NCI-H1436 (cell line): ENCODE results near the gene ADNP.

Source experiments
- DNase-seq: peaks from one replicate; lab custom pipeline; 2025; lab: John Stamatoyannopoulos, UW

ADNP gene

DNA sequence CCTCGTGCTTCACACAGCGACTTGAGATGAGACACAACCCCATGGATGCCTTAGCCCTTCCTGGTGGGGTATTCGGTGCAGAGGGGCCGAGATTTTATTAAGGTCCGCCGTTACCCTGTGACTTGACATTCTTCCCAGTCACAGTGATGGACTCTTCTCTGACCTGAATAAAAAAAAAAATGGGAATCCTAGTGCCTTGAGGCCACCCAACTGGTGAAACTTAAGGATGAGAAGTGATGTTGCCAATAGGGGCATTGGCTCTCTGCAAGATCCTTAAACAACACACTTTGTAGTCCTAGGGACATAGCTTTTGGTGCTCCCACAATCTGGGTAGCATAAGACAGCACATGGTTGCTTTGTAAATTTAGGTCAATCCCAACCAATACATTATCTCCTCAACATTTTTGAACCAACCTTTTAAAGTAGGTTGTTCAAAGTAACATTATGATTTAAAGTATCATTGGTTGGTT, 814 bp upstream of the ADNP start:
- DNase-seq = no peak

DNA sequence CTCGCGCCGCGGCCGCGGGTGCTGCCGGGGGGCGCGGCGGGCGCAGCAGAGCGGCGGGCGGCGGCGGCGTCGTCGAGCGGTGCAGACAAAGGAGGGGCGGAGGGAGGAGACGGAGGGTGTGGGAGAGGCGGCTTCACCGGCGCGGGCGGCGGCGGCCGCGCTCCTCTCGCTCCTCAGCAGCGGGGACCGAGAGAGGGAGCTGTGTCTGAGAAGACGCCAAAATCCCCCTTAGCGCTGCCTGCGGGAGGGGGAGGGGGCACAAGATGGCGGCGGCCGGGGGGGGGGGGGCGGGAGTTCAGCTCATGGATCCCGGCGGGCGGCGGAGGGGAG, 296 bp downstream of the ADNP start:
- DNase-seq = no peak

DNA sequence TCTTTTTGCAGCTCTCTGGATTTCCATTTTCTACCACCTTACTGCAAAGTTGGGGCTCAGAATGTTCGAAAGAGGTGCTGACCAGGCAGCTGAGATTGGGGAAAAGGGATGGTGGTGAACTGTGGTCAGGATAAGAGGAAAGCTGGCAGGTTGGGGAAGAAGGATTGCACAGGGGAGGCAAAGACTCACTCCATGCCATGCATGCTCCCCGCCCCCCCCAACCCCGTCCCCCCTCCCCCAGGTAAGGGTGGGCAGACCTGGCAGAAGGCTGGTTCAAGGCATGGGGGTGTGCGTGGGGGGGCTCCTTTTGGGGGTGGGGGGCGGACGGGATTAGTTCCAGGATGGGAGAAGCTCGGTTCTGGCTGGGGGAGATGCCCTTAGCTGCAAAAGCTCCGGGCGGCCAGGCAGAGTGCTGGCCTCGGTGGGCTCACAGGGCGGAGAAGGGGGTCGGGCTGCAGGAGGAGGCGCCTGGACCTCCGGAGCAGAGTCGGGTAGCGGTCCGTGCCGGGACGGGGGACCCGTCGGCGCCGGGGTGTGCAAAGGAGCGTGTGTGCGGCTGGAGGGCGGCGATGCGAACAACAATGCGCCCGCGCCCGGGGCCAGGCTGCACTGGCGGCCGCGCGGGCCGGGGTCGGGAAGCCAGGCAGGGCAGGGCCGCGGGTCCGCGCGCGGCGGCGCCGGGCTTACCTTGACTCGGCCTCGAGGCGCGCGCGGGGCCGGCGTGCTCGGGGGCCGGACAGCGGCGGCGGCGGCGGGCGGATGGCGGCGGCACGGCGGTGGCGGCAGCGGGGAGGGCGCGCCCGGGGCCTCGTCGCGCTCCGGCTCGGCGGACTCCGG, 880 bp downstream of the ADNP start:
- no peak for DNase-seq

DNA sequence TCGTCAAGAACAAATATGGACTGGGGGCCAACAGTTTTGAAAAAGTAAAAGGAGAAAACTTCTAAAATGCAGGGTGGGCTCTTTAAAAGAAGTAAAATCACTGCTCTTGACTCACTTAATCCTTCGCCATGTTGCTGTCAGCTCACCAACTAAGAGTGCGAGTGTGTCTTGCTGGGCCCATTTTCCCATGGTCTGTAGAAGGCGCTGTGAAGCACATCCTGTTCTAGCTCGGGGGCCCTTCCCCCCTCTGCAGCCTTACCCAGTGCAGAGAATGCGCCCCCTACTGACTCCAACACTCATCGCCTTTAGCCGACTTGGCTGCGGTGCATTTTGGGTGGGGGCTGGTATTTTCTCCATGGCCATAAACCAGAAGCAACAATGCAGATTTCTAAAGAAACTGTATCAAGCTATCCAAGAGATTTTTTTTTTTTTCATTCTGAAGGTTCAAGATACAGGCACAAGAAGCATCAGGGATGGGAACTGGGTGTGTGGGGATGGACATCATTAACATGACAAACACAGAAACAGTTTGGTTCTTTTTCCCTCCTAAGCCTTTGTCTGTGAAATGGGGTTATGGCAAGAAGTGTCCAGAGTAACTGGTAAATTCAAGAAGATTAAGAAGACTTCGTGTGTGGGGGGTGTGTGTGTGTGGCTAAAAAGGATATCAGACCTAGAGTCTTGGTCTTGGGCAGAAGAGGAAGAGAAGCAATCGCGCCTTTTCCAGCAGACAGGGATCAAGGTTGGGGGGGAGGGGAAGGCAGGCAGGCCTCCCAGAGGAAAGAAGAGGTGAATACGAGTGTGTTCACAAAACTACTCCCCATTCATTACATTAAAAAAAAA, 1.7 kb downstream of the ADNP start:
- DNase-seq = peak; percentile 91

DNA sequence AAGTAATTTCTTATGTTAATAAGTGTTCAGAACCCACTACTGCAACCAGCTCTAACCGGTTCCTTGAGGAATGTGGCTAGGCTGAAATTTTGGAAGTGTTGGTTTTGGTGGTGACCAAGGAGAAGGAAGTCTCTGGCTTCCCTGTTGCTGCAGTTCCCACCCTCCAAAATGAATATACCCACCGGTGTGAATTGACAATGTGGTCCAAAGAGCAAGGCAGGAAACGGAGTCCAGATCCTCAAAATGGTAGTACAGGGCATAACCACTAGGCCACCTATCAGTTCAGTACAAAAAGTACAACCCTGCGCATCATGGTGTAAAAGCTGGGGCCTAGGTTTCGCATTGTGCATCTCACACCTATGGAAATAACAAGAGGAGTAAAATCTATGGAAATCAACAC, 2.8 kb downstream of the ADNP start:
- no peak for DNase-seq

DNA sequence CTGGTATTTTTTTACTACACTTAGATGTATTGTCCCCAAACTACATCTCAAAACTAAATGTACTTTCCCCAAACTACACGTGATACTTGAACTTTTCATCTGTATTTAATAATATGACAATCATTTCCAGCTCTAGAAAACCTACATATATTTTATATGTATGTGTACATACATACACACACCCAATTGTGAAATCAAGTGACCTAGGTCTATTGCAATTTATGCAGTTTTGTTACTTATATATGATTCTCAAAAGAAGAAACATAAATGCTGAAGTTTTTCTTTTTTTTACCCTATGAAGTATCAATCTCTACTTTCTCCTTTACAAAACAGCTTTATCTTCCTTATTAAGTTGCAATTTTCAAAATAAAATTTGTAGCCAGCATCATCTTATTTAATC, 4.7 kb downstream of the ADNP start:
- DNase-seq = no peak

DNA sequence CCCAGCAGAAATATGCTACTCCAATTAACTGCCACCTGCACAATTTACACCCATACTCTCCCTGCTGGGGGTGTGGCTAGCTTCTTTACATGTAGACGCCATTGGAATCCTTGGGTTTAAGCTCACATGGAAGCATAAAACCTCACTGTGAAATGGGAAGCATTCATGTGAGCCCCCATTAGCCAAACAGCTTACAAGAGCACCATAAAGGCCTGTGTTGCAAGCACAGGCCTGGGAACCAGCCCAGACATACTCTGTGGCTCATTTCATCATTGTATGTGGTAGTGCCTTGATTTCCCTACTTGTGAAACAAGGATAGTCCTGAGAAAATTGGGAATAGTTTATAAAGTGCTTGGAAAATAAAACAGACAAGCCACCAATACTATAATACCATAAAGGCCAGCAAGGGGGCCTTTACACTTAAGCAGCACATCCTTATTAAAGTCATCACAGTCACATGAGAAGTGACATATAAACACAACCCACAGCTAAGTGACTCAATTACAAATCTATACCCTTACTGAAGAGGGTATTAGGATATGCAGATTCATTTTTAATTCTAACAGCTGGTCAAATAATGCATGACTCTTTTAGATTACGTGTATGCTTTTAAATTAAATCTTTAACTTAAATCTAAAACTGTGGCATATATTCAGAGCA, 6.8 kb downstream of the ADNP start:
- DNase-seq = no peak

DNA sequence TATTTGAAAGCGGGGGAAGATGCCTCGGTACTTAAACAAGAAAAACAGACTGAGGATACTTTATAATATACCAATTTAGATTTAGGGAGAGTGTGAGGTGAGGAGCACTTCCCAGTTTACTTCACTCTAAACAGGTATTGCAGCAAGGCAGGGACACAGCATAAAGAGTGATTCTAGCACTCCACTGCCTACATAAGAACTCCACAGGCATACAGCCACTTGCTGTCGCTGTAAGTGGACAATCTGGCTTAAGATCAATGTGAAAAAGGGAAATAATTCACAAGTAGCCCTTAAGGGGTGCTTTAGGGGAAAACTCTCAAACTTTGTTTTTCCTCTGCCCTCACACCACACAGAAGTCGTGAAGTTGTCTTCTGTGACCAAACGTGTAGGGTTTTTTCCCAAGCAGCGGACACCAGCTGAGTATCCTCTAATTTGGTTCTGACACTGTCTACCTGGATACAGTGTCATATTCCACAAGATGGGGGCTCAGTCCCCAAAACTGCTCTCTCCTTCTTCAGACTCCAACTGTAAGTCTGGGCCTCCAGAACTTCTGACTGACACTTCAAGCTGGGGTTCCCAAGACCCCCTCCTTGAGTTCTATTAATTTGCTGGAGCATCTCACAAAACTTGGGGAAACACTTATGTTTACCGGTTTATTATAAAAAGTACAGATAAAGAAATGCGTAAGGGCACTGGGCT, 9.3 kb downstream of the ADNP start:
- no peak for DNase-seq

DNA sequence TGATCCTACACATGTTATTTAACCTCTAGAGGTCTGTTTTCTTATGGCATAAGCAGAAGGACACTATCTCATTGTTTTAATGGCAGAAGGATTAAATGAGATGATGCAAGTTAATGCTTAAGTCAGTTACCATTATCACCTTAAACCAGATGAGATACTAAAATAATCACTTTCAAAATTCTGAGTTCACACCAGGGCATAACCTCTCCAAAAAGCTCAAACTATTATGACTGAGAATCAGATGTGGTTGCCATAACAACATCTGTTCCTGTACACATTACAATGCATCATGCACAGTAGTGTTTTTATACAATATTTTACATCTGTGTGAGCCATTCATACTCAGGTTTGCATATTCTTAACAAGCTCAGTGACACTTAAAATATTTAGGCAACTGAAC, 10.2 kb downstream of the ADNP start:
- DNase-seq = no peak

DNA sequence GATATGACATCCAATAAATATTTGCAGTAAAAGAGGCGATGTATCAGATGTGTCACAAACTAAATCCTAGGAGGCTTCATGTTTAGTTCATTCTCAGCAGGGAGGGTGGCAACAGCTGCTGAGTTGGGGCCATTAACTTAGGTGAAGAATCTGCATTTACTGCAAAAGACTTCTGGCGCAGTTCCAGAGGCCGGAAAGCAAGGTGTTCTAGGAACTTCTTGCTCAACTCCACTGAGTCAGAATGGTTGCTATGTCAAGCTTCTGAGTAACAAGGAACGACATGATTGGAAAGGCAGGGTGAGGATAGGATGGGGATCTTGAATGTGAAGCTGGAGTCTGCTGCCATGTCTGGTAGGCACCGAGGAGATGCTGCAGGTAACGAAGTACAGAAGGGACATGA, 11.7 kb downstream of the ADNP start:
- no peak for DNase-seq

DNA sequence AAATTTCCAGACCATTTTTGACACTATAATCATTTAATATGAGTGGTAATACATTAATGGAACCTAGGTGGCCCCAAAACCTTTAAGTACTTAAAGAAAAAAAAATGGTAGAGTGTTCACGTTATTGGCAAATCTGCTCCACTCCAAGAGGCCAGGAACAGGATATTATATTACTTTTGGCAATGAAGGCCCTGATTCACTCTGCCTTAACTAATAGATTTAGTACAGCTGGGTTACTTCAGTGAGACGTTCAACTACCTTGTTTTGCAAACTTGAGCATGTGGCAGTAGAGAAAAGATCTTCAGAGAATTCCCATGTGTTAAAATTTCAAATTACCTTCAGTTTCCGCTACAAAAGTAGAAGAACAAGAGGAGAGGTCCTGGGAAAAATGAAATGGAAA, 12.8 kb downstream of the ADNP start:
- DNase-seq = no peak

DNA sequence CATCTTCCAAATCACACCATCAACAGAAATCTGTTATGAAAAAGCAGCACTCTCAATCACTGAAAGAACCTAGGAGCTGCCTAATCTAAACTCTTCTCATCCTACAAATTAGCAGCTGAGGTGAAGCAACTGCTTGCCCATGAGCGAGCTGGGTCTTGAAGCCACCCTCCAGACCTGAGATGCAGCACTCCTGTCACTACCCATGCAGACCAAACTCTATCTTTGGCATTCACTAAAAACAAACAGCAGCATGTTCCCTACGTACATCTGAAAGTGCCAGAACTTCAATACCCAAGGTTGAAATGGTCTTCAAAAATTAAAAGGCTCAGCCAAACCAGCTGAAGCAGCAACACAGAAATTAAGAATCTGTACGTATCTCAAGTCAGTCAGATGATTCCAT, 14.3 kb downstream of the ADNP start:
- no peak for DNase-seq

DNA sequence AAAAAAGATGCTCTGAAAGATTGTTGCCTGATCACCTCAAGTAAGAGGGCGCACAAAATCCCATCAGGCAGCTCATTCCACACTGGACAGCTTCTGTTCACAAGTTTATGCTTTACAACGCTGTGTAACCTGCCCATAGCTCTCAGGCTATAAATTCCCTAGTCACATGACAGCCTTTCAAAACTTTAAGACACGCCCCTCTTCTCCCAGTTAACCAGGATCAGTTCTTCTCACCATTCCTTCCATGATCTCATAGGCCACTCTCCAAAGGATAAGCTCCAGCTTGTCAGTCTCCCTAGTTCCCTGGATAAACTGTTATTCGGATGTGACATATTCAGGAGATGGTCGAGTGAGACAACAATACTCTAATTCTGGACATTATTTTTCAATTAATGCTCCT, 15.0 kb downstream of the ADNP start:
- DNase-seq = no peak

DNA sequence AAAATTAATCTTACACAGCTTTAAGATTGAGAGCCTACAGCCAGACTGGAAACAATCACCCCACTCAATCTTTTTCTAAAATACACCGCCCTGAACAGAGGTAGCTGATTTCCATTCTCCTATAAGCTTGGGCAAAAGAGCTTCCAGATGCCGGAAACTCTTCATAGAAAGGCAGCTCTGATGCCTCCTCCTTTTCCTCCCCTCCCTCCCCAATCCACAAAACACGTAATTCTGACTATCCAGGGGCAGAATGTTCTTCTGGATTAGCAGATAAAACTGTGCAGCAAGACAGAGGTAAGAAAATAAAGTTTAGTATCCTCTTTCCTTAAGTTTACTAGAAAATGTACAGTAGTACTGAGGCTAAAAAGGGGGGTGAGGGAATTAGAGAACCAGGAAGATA, 15.8 kb downstream of the ADNP start:
- DNase-seq = no peak

DNA sequence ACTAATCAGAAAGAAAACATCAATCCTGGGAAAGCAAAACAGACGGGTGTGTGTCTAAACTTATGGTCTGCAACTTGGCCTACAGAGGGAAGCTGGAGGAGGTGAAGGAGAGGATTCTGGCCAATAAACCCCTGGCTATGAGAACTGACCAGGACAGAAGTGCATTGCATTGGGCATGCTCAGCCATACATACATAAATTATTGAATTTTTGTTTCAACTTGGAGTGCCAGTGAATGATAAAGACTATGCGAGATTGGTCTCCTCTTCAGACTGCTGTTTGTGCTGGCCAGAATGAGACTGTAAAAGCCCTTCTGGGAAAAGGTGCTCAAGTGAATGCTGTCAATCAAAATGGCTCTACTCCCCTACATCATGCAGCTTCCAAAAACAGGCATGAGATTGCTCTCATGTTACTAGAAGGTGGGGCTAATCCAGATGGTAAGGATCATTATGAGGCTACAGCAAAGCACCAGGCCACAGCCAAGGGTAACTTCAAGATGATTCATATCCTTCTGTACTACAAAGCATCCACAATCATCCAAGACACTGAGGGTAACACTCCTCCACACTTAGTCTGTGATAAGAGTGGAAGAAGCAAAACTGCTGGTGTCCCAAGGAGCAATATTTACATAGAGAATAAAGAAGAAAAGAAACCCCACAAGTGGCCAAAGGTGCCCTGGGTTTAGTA, 17.4 kb downstream of the ADNP start:
- DNase-seq = no peak

DNA sequence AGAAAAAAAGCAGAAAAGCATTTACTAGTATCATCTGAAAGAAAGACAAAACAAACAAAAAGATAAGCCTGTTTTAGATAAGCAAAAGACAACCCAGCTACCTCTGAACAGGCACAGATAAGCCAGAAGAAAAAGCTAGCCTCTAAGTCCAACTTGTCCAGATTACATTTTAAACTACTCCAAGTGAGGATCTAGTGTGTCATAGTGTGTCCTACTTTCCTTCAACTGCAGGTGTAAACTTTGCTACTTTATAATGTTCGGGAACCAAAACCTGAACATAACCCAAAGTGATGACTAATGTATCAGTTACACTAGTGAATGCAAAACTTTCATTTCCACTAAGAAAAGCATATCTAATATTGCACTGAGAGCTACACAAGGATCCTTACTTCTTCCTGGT, 19.5 kb downstream of the ADNP start:
- DNase-seq = no peak

DNA sequence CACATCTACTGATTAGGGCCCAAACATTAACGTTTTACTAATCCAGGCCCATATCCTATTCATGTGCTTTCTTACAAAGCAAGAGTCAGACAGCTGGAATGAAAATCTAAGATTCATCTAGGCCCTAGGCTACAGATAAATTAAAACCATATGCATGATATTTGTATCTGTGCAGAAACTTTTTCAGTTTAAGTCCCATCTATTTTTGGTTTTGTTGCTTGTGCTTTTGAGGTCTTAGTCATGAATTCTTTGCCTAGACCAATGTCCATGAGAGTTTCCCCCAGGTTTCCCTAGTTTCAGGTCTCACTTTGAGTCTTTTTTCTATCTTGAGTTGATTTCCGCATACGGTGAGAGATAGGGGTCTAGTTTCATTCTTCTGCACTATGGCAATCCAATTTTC, 20.2 kb downstream of the ADNP start:
- no peak for DNase-seq

DNA sequence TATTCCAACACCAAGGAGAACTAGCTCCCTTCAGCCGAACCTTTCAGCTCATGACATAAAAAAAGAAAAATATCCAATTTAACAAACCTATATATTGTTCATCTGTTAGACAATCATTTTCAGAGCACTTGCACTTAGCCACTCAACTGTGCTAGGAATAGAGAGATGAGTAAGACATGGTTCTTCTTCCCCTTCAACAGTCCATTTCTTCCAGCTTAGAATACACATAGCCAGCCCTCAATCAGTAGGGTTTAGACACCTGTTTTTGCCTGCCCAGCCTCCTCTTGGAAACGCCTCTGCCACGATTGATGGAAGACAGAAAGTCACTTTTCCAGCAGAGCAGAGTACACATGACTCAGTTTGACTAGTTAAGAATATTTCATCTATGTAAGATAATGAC, 21.8 kb downstream of the ADNP start:
- no peak for DNase-seq

DNA sequence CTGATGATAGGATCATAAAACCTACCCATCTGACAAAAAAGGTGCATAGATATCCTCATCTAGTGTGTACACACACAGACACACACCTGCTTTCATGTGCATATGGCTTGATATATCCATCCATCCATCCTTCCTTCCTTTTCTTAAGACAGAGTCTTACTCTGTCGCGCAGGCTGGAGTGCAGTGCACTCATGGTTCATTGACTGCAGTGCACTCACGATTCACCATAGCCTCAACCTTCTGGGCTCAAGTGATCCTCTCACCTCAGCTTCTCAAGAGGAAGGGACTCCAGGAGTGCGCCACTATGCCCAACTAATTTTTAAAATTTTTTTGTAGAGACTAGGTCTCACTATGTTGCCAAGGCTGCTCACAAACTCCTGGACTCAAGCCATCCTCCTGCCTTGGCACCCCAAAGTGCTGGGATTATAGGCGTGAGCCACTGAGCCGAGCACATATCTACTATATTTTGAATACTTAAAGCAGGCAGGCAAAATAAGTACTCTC, 27.1 kb downstream of the ADNP start:
- no peak for DNase-seq

DNA sequence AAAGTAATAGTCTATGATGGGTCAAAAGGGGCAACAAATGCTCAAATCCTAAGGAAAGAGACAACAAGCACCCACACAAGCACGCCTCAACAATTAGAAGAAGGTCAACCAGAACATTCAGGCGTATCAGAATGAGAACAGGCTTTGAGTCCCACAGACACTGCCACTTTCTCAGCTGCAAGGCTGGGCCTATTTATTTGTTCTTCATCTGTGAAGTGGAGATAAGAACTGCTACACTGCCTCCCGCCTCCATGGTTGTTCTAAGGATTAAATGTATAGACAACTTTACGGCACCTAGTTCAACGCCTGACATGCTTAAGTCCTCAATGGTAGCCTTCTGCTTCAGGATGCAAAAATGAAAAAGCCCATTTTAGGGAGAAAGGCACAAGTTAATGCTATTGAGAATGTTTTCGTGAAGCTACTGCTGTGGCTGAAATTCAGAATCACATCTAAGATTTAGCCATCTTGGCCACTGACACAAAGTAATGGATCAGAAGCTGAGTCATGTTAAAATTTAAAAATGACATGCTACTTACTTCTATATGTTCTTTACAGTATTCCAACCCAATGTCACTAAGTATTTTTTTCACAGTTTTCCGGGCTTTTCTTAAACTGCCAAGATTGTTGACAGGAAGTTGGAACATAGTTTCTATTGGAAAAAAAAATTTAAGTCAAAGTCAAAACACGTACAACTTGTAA, 27.7 kb downstream of the ADNP start:
- no peak for DNase-seq

DNA sequence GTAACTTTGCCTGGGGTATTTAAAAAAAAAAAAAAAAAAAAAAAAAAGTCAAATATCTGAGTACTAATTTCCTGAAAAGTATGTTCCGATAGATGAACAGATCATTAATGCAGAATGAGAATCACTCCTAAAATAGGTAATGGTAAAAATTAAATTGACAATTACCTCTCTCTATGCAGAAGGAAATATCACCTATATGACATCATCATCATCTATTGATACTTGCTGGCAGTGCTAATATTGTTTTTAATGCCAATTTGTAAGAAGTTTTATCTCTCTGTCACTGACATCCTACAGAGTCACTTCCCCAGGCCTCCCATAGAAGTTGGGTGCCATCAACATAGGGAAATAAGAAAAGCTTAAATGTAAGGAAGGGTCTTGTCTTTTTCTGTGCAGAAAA, 29.9 kb downstream of the ADNP start:
- DNase-seq = no peak
